HepG2 (cell line): Measurements from ENCODE around the gene TUBGCP6. TPM values are rescaled to one million over a fixed set of nuclear protein-coding genes. Genes with fewer than 3 reads are reported as not detected.

Experiments
- ARNT2 ChIP-seq: sonication (generic); formaldehyde crosslinking; IDR thresholded peaks from 2 replicates; pipeline ENCODE4 v1.8.0; 2022; ENCODE audit warnings: mild to moderate bottlenecking, low read depth, missing genetic modification reagents, moderate library complexity
- BCL3 ChIP-seq: sonication (generic); formaldehyde crosslinking; IDR thresholded peaks from 2 replicates; pipeline ENCODE4 v1.5.1; 2020; ENCODE audit warnings: mild to moderate bottlenecking, missing genetic modification reagents, moderate library complexity
- CTCF ChIP-seq: sonication (generic); formaldehyde crosslinking; IDR thresholded peaks from 2 replicates; pipeline ENCODE4 v1.5.0; 2020; ENCODE audit warnings: mild to moderate bottlenecking, missing genetic modification reagents, moderate library complexity
- E2F5 ChIP-seq: sonication (generic); formaldehyde crosslinking; conservative IDR thresholded peaks from 2 replicates; pipeline ENCODE4 v1.4.0; 2020; ENCODE audit warnings: missing genetic modification reagents
- GRHL1 ChIP-seq: sonication (generic); formaldehyde crosslinking; conservative IDR thresholded peaks from 2 replicates; pipeline ENCODE4 v1.8.0; 2022; ENCODE audit warnings: missing genetic modification reagents
- MYC ChIP-seq: sonication (generic); formaldehyde crosslinking; IDR thresholded peaks from 2 replicates; pipeline ENCODE4 v1.9.0; 2021; ENCODE audit warnings: missing genetic modification reagents, borderline replicate concordance
- PATZ1 ChIP-seq: sonication (generic); formaldehyde crosslinking; IDR thresholded peaks from 2 replicates; pipeline ENCODE4 v1.4.0; 2020; ENCODE audit warnings: missing genetic modification reagents
- ZNF180 ChIP-seq: sonication (generic); formaldehyde crosslinking; IDR thresholded peaks from 2 replicates; pipeline ENCODE4 v1.4.0; 2020; ENCODE audit warnings: low read depth, missing genetic modification reagents, borderline replicate concordance
- ZNF503 ChIP-seq: sonication (generic); formaldehyde crosslinking; IDR thresholded peaks from 2 replicates; pipeline ENCODE4 v1.4.0; 2020; ENCODE audit warnings: missing genetic modification reagents
- ZNF556 ChIP-seq: sonication (generic); formaldehyde crosslinking; IDR thresholded peaks from 2 replicates; pipeline ENCODE4 v1.4.0; 2020; ENCODE audit warnings: mild to moderate bottlenecking, missing genetic modification reagents, borderline replicate concordance
- ZNF567 ChIP-seq: sonication (generic); formaldehyde crosslinking; IDR thresholded peaks from 2 replicates; pipeline ENCODE4 v1.8.1; 2023; ENCODE audit warnings: mild to moderate bottlenecking, missing genetic modification reagents, borderline replicate concordance
- polyA plus RNA-seq, 8 experiments: library from polyadenylated mRNA; depleted of rRNA in 3 of 8; stranded (reverse) in 7 of 8; unstranded in 1 of 8; fragments of >200 nt; fragmentation: Illumina TruSeq in 4 of 8; extraction: Trizol in 4 of 8; gene quantifications; 2 replicates each; pipeline versions ENCODE4 v1.2.1 to v1.2.3, GENCODE V29; 2011 to 2016; ENCODE audit warnings: low read depth in 4 of 8, missing spikeins in 1 of 8, mixed read lengths in 1 of 8; ENCODE audit not compliant: insufficient read depth in 1 of 8
- total RNA-seq, 5 experiments: library from RNA; depleted of rRNA; stranded (reverse); fragments of >200 nt; fragmentation: Illumina TruSeq; extraction: Trizol; gene quantifications; 2 replicates each; pipeline ENCODE4 v1.2.3, GENCODE V29; 2016; ENCODE audit warnings: low read depth in 1 of 5

Gene TUBGCP6
- total and polyA plus RNA-seq, 2 of the 13 experiments (the other 11 are each of a cell fraction or from before 2014, with no cell fraction given) = 14.6 to 15.7 TPM

GRCh38 chr22:50250555-50251476 is 6.0 kb upstream of the TUBGCP6 start, which contains the start of gene HDAC10 (continued):
- TF ChIP-seq PATZ1 (CRISPR knock-in tag) = peak; percentile 13; the same call in 1 of the 2 replicates
- TF ChIP-seq CTCF (CRISPR knock-in tag) = 0 out of 2 replicates have a peak, but pooled peaks have one; percentile 2
- 0 out of 2 replicates have a peak, but pooled peaks have one; percentile 13 for TF ChIP-seq ZNF503 (CRISPR knock-in tag)
- no peak for TF ChIP-seq MYC (CRISPR knock-in tag)
- peak; percentile 64 for TF ChIP-seq ARNT2 (CRISPR knock-in tag)
- peak; percentile 63; the same call in 1 of the 2 replicates for TF ChIP-seq ZNF556
- no peak for TF ChIP-seq GRHL1 (CRISPR knock-in tag)
- TF ChIP-seq E2F5 = 0 out of 2 replicates have a peak, but pooled peaks have one; percentile 27
- no peak for TF ChIP-seq ZNF180 (CRISPR knock-in tag)
- TF ChIP-seq ZNF567 = 0 out of 2 replicates have a peak, but pooled peaks have one; percentile 57
- peak; percentile 69; the same call in 1 of the 2 replicates for TF ChIP-seq BCL3
